Measurements from ENCODE around the gene KCNK5.

The KCNK5 gene

GRCh38 chr6:39170389-39170788 is 58.9 kb downstream of the KCNK5 start:
- no peak for DNase-seq

- DNase-seq: no peak
Measured at GRCh38 chr6:39169448-39170344, 59.6 kb downstream of the KCNK5 start.

GRCh38 chr6:39167866-39168625 is 61.2 kb downstream of the KCNK5 start:
- DNase-seq: no peak

- no peak for DNase-seq
Measured at GRCh38 chr6:39167321-39167720, 62.0 kb downstream of the KCNK5 start.

GRCh38 chr6:39166912-39167290 is 62.4 kb downstream of the KCNK5 start:
- no peak for DNase-seq

- peak; percentile 56 to 73 (median 67) for DNase-seq
Measured at GRCh38 chr6:39166189-39166911, 62.9 kb downstream of the KCNK5 start.

- no peak for DNase-seq
Measured at GRCh38 chr6:39157511-39157910, 71.8 kb downstream of the KCNK5 start.

- no peak for DNase-seq
Measured at GRCh38 chr6:39156801-39157200, 72.5 kb downstream of the KCNK5 start.

- DNase-seq: no peak
Measured at GRCh38 chr6:39154705-39155104, 74.6 kb downstream of the KCNK5 start.

GRCh38 chr6:39153766-39154397 is 75.4 kb downstream of the KCNK5 start:
- DNase-seq: peak in 1 of 5 donors; percentile 72

GRCh38 chr6:39152262-39152661 is 77.0 kb downstream of the KCNK5 start:
- no peak for DNase-seq

GRCh38 chr6:39151211-39151610 is 78.1 kb downstream of the KCNK5 start:
- DNase-seq: no peak

- no peak for DNase-seq
Measured at GRCh38 chr6:39144481-39145173, 84.6 kb downstream of the KCNK5 start.

GRCh38 chr6:39143238-39143930 is 85.9 kb downstream of the KCNK5 start:
- peak in 1 of 5 donors; percentile 28 for DNase-seq

GRCh38 chr6:39140556-39141167 is 88.6 kb downstream of the KCNK5 start:
- DNase-seq: no peak
